ENCODE measurements around the gene CFTR.
"Not testable (repeated sequence)": the region's sequence is repeated elsewhere in the genome, so short reads cannot be mapped to it uniquely, and the experiment has no call there.

The CFTR gene

DNA sequence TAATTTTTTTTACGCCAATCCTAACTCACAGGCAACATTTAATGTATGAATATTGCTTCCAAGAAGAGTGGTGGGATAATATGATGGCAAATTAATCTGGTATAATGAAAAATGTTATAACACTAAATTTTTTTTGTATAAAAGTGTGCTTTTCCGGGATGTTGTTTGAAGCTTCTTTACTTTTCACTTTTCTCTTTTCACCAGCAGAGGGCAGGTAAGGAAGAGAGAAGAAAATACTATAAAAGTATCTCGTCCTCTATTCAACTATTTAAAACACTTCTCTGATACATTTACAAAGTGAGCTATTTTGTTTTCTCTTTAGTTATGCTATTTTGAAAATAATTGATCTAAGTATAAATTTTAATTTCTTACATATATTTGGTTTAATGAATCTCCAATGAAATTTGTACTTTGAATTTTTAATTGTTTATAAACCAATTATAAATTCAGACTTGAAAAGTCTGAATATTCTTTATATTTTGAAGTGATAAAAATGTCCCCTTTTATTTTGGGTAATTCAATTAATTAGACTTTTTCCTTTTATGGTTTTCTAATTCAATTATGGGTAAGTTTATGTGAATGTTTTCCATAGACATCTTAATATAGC is 20.7 kb upstream of the CFTR start:
- H3K4me3 ChIP-seq (ENCODE audit: low read depth, low read length) = no peak overlapping the region
- TF ChIP-seq CTCF (IDR thresholded peaks at IDR 0.05; ENCODE audit: control insufficient read depth, extremely low read depth, insufficient read depth) = peak; percentile 43
- no peak for DNase-seq (ENCODE audit: low read depth)

- TF ChIP-seq CTCF (IDR thresholded peaks at IDR 0.05; ENCODE audit: control insufficient read depth, extremely low read depth, insufficient read depth) = no peak
- H3K4me3 ChIP-seq (ENCODE audit: low read depth, low read length) = no peak overlapping the region
- DNase-seq (ENCODE audit: low read depth) = no peak
Observed at GRCh38 chr7:117459735-117460134, 20.1 kb upstream of the CFTR start.

GRCh38 chr7:117460815-117461214 is 19.0 kb upstream of the CFTR start:
- H3K4me3 ChIP-seq (ENCODE audit: low read depth, low read length); DNase-seq (ENCODE audit: low read depth): not testable (repeated sequence)

- no peak for DNase-seq (ENCODE audit: low read depth)
- no peak for TF ChIP-seq CTCF (IDR thresholded peaks at IDR 0.05; ENCODE audit: control insufficient read depth, extremely low read depth, insufficient read depth)
- no peak overlapping the region for H3K4me3 ChIP-seq (ENCODE audit: low read depth, low read length)
Observed at GRCh38 chr7:117468174-117468573, 11.7 kb upstream of the CFTR start.

GRCh38 chr7:117470777-117471176 is 9.0 kb upstream of the CFTR start:
- no peak for DNase-seq (ENCODE audit: low read depth)
- no peak for TF ChIP-seq CTCF (IDR thresholded peaks at IDR 0.05; ENCODE audit: control insufficient read depth, extremely low read depth, insufficient read depth)
- no peak overlapping the region for H3K4me3 ChIP-seq (ENCODE audit: low read depth, low read length)

DNA sequence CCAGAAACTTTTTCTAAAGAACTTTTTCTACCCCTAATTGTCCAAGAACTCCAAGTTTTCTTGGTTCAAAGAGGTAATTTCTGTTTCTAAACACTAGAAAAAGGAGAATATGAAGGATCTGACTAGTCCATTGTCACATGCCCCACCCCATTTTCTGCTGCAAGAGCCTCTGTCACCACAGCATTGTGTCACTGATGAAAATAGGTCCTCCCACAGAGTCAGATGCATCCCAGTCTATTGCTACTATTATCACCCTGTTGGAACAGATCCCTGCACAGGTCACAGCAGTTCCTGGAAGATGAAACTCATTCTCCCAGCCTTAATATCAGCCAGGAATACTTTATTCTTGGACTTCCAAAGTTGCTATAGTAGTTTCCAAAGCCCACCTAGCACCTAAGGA is 7.5 kb upstream of the CFTR start:
- no peak for TF ChIP-seq CTCF (IDR thresholded peaks at IDR 0.05; ENCODE audit: control insufficient read depth, extremely low read depth, insufficient read depth)
- no peak for DNase-seq (ENCODE audit: low read depth)
- H3K4me3 ChIP-seq (ENCODE audit: low read depth, low read length) = no peak overlapping the region

- TF ChIP-seq CTCF (IDR thresholded peaks at IDR 0.05; ENCODE audit: control insufficient read depth, extremely low read depth, insufficient read depth) = no peak
- no peak for DNase-seq (ENCODE audit: low read depth)
- H3K4me3 ChIP-seq (ENCODE audit: low read depth, low read length) = no peak overlapping the region
Observed at GRCh38 chr7:117476557-117477215, 3.1 kb upstream of the CFTR start.
